ENCODE results near the gene RASD1. TPM values are rescaled to one million over a fixed set of nuclear protein-coding genes. Genes with fewer than 3 reads are reported as not detected.

The RASD1 gene
- total RNA-seq, 1 experiment from 2014 or later: not detected

DNA sequence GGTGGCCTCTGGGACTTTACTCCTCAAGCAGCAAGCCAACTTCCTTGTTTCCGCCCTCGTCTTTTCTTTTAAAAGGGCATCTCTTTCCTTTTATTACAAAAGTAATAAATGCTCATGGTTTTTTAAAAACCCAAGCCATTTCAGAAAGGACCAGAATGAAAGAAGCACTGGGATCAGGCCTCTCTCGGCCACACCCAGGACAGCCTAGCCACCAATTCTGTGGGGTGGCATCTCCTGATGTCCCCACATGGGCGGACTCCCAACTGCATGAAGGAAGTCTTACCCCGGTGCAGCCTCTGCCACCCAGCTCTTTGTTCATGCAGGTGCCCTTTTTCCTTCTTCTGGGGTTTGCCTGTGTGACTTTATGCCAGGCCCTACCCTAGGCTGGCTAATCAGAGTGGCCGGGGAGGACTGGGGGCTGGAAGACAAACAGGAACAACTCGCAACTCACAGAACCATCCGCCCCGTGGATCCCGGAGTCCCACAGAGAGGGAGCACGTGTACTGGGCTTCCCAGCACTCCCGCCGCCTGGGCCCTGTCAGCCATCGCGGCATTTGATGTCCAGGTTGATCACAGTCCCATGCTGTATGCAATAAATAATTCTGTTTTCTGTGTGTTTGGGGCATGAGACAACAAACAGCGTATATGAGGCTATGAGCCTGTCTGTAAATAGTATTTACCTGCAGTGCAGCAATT is 2.6 kb upstream of the RASD1 start:
- no peaks in the 10 kb centered on the region for H3K4me1 ChIP-seq
- no peaks in the 10 kb centered on the region for H3K27me3 ChIP-seq
- H3K27ac ChIP-seq: no peak overlapping the region
- peaks cover 9% of the 10 kb centered on the region for H3K36me3 ChIP-seq
- peaks cover 3% of the 10 kb centered on the region; the same call in 1 of the 2 replicates for H3K9me3 ChIP-seq (replicated peaks)
- no peak overlapping the region for H3K4me3 ChIP-seq
- no peak for DNase-seq

DNA sequence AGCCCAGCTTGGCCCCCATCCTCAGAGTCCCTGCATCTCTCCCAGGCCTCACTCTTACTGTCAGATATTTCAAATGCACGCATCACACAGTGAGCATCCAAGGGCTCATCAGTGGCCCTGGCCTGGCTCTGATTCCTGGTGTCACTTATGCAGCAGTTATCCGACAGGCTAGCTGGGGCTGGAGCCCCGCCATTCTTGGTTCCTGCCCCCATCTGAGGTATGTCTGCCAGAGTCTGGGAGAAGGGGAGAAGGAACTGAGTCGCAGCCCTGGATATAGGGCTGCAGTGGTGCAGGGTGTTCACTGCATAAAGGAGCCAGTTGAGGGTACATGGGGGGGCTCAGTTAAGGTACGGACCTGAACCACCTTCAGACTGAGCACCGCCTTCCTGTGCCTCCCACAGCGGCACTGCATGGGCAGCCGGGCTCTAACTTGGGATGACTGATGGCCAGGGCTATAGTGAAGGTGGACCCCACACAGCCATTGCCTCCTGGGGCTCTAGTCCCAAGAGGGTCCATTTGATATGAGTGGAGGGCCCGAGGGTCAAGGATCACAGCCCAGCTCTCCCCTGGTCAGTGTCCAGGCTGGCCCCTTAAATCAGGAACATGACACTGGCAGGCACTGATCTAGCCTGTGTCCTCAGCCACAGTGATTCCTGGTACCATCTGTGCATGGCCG is 1.8 kb upstream of the RASD1 start:
- Histone ChIP-seq H3K9me3 (replicated peaks) (peaks cover 3% of the 10 kb centered on the region; the same call in 1 of the 2 replicates), H3K27me3 (no peaks in the 10 kb centered on the region), H3K36me3 (peaks cover 16% of the 10 kb centered on the region), H3K27ac (no peak overlapping the region), H3K4me3 (no peak overlapping the region), H3K4me1 (no peaks in the 10 kb centered on the region)
- no peak for DNase-seq

DNA sequence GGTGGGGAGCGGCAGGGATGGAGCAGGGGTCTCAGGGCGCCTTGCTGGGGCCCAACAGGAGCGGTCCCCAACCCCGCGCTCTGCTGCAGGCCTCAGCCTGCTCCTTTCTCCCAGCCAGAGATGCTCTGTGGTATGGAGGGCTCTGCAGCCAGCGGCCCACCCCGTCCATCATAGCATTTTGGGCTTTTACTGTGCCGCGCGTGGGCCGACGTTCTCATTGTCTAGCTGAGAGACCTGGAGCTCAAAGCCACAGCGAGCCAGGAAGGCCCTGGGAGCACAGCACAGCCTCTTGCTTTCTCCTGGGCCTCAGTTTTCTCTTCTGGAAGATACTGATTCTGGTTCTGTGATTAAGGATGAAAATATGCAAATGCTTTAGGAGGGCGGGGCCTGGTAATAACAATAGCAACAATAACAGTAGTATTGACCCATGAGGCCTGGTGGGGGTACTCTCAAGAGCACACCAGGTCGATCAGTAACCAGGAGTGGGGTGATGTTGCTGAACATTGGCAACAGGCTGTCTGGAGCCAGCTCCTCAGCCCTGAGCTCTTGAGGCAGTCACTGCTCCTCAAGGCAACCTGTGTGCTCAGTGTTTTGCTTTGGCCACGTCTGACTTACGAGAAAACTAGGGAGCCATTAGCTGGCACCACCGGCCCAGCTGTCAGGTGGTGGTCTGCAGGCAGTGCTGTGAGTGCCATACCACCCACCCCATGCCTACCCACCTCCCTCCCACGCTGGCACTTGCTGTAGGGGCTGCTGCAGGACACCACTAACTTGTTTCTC is 1.1 kb upstream of the RASD1 start:
- Histone ChIP-seq H3K27ac (no peak overlapping the region), H3K4me3 (no peak overlapping the region), H3K27me3 (no peaks in the 10 kb centered on the region), H3K9me3 (replicated peaks) (peaks cover 3% of the 10 kb centered on the region; the same call in 1 of the 2 replicates), H3K36me3 (peaks cover 23% of the 10 kb centered on the region), H3K4me1 (no peaks in the 10 kb centered on the region)
- DNase-seq: no peak

DNA sequence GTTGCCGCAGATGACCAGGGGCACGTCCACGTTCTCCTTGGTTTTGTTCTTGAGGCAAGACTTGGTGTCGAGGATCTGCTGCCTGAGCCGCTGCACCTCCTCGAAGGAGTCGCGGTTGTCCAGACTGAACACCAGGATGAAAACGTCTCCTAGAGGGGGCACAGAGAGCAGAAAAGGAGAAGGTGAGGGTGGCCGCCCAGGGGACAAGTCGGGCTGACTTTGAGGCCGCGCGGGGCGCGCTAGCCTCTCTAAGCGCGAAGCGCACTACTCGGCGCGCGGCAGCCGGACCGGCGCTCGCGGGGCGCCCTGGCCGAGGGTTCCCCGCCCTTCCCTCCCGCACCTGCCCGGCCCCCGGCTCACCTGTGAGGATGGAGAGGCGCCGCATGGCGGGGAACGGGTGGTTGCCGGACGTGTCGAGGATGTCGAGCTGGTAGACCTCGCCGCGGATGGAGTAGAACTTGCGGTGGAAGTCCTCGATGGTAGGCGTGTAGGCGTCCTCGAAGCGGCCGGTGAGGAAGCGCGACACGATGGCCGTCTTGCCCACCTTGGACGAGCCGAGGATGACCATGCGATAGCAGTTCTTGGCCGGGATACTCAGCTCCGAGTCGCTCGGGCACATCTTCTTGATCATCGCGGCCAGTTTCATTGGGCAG is 533 bp downstream of the RASD1 start:
- no peak overlapping the region for H3K4me3 ChIP-seq
- peak in 1 of 2 experiments; percentile 17 for DNase-seq
- H3K27ac ChIP-seq: no peak overlapping the region
- H3K4me1 ChIP-seq: no peaks in the 10 kb centered on the region
- no peaks in the 10 kb centered on the region for H3K27me3 ChIP-seq
- H3K9me3 ChIP-seq (replicated peaks): peaks cover 3% of the 10 kb centered on the region; the same call in 1 of the 2 replicates
- peaks cover 39% of the 10 kb centered on the region for H3K36me3 ChIP-seq

DNA sequence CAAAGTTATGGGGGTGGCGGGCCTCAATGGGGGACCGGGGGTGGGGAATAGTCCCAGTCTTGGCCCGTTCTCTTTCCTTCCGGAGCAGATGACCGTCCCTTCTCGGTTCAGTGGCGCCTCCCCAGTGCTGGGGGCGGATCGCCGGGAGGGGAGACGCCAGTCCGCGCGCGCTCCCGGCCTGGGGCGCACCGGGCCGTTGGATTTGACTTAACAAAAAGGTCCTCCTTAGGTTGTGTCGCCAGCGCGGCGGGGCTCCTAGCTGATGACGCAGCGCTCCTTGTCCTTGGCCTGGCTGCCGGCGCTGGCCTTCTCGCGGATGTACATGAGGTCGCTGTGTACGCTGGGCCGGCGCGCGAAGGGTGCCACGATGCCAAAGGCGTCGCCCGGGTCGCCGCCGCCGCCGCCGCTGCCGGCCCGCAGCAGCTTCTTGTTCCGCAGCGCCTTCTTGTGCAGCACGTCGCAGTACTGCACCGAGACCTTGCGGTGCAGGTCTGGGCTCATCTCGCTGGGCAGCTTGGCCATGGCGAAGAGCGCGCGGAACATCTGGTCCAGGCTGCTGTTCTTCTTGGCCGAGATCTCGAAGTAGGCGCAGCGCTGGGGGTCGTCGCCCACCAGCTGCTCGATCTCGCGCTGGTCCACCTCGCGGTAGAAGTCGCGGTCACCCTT is 1.2 kb downstream of the RASD1 start:
- no peak for DNase-seq
- Histone ChIP-seq H3K4me3 (no peak overlapping the region), H3K27ac (no peak overlapping the region), H3K9me3 (replicated peaks) (peaks cover 3% of the 10 kb centered on the region; the same call in 1 of the 2 replicates), H3K27me3 (no peaks in the 10 kb centered on the region), H3K36me3 (peaks cover 45% of the 10 kb centered on the region), H3K4me1 (no peaks in the 10 kb centered on the region)

DNA sequence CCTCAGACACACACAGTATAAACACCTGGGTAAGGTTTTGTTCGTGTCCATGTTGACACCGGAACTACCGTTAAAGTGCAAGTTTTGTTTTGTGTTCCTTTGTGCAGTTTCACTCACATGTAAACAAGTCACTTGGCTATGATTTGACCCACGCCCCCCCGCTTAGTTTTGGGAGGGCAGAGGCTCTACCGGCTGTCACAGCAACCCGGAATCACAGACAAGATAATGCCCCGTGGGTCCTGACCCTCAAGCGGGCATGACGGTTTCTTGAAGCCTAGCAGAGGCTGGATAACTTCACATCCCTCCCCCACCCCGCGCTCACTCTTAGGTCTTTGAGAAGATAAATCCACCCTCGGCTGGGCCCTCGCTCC is 1.7 kb downstream of the RASD1 start:
- Histone ChIP-seq H3K4me1 (no peaks in the 10 kb centered on the region), H3K36me3 (peaks cover 51% of the 10 kb centered on the region), H3K27me3 (no peaks in the 10 kb centered on the region), H3K4me3 (no peak overlapping the region), H3K9me3 (replicated peaks) (peaks cover 3% of the 10 kb centered on the region; the same call in 1 of the 2 replicates), H3K27ac (no peak overlapping the region)
- DNase-seq: no peak

DNA sequence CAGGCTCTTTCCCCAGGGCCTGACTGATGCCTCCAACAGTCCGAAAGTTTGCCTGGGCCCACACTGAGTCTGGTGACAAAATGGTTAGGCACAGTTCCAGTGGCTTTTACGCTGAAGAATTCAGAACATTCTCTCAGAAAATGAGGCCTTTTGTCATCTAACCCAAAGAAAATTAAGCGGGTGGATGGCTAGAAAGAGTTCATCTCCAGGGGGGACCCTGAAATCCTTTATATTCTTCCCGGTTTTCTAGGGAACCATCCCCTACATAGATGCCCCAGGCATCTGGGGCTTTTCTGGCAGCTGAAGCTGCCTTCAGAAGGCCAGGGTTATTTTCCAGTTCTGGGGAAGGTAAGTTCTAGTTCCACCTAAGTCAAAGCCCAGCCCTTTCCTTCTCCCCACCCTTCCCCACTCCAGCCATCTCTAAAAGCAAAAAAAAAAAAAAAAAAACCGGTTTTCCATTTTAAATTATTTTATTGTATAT is 2.2 kb downstream of the RASD1 start:
- Histone ChIP-seq H3K36me3 (peaks cover 55% of the 10 kb centered on the region), H3K9me3 (replicated peaks) (peaks cover 3% of the 10 kb centered on the region; the same call in 1 of the 2 replicates), H3K27me3 (no peaks in the 10 kb centered on the region), H3K4me1 (no peaks in the 10 kb centered on the region), H3K27ac (no peak overlapping the region), H3K4me3 (no peak overlapping the region)
- DNase-seq: no peak

DNA sequence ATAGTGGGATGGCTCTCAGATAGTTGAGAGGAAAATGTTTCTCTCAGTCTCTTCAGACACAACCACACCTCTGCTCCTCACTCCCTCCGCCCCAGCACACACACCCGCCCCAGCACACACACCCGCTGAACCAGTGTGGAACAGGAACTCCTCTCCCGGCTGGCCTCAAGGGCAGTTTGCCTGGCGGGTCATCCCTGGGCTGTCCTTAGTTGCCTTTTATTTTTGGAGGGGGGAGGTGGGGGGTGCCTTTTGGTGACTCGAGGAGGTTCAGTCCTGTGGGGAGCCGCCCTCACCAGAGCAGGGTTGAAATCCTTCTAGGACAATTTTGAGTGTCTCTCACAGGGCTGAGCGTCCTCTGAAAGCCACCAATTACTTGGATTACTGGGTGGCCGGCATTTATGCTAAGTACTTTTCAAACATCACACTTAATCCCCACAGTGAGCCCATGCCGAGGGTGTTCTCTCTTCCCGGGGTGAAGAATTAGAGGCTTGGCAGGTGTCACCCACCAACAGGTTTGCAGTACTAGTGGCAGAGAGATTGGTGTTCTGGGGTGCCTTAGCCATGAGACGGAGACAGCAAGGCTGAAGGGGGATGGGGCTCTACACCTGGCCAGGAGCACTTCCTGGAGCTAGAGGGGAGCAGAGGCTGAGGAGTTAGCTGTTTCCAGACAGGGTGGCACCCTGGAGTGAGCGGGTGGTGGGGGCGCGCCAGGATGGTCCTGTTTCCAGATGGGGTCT is 2.8 kb downstream of the RASD1 start:
- Histone ChIP-seq H3K36me3 (peaks cover 60% of the 10 kb centered on the region), H3K9me3 (replicated peaks) (peaks cover 3% of the 10 kb centered on the region; the same call in 1 of the 2 replicates), H3K4me3 (no peak overlapping the region), H3K27me3 (no peaks in the 10 kb centered on the region), H3K27ac (no peak overlapping the region), H3K4me1 (no peaks in the 10 kb centered on the region)
- no peak for DNase-seq

DNA sequence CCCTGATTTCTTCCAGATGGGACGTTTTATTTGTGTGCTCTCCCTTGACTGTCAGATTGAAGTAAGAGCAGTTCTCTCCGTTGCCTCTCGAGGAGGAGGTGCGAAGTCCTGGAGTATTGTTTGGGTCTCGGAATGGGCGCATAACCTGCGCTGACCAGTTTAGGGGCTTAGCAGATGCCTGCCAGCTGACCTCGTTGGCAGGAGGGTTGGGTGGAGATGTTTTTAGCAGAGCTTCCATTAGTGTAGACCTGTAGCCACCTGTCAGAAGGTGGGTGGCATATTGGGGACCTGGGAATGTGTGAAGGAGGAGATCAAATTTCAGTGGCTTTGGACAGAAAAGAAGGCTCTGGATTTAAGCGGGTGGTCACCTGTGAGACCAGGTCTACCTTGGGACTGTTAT is 3.6 kb downstream of the RASD1 start:
- Histone ChIP-seq H3K4me1 (no peaks in the 10 kb centered on the region), H3K27ac (no peak overlapping the region), H3K36me3 (peaks cover 69% of the 10 kb centered on the region), H3K4me3 (no peak overlapping the region), H3K9me3 (replicated peaks) (peaks cover 3% of the 10 kb centered on the region; the same call in 1 of the 2 replicates), H3K27me3 (no peaks in the 10 kb centered on the region)
- no peak for DNase-seq

DNA sequence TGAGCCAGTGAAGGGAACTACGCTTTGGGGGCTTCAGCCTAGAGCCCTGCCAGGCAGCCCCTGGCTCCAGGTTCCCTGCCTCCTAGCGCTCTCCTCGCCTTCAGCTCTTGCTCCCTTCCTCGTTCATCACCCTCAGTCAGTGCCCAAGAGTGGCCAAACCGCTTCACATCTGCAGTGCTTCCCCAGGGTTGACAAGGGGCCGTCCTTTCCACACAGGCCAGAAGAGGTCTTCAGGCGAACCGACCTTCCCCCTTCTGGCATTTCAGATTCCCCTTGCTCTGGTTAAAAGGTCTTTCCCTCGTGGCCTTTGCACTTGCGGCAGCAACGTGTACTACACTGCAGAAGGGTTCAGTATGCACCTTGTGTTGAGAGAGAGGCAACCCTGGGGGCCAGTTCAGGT is 4.1 kb downstream of the RASD1 start:
- H3K4me1 ChIP-seq: no peaks in the 10 kb centered on the region
- H3K27me3 ChIP-seq: no peaks in the 10 kb centered on the region
- no peak overlapping the region for H3K27ac ChIP-seq
- peaks cover 3% of the 10 kb centered on the region; the same call in 1 of the 2 replicates for H3K9me3 ChIP-seq (replicated peaks)
- H3K36me3 ChIP-seq: peaks cover 73% of the 10 kb centered on the region
- no peak overlapping the region for H3K4me3 ChIP-seq
- no peak for DNase-seq

DNA sequence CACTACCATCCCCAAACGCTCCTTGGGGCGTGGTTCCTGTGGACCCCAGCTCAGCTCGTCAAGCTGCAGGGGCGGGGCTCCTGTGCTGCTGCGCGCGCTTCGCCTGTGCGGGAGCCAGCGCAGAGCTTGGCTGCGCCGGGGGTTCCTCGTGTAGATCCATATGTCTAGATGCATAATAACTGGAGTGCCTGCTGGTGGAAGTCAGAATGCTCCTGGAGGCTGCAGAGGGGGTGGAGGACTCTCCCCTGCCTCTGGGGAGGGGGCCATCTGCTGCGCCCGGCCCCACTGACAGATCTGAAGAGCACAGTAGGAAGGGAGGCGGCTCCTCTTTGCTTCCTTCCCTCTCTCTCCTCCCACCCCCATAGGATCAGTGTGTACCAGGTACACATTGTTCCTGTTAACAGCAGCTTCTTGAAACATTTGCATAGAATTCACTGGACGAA is 4.6 kb downstream of the RASD1 start:
- Histone ChIP-seq H3K4me3 (no peak overlapping the region), H3K27ac (no peak overlapping the region), H3K27me3 (no peaks in the 10 kb centered on the region), H3K4me1 (no peaks in the 10 kb centered on the region), H3K9me3 (replicated peaks) (peaks cover 3% of the 10 kb centered on the region; the same call in 1 of the 2 replicates), H3K36me3 (peaks cover 76% of the 10 kb centered on the region)
- no peak for DNase-seq

DNA sequence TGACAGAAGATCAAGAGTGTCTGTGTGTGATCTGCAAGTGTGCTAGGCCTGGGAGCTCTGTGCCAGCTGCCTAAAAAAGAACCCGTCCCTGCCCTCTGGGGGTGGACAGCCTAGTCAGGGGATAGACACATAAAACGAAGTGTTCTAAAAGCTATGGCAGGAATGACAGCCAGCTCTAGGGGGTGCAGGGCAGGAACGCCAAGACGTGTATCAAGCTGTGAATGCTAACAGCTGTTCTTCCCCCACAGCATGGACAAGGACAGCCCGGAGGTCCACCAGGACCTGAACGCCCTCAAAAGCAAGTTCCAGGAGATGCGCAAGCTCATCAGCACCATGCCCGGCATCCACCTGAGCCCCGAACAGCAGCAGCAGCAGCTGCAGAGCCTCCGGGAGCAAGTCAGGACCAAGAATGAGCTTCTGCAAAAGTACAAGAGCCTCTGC is 5.1 kb downstream of the RASD1 start:
- Histone ChIP-seq H3K4me3 (no peak overlapping the region), H3K36me3 (peaks cover 79% of the 10 kb centered on the region), H3K4me1 (no peaks in the 10 kb centered on the region), H3K27me3 (no peaks in the 10 kb centered on the region), H3K9me3 (replicated peaks) (peaks cover 3% of the 10 kb centered on the region; the same call in 1 of the 2 replicates), H3K27ac (no peak overlapping the region)
- peak in 1 of 2 experiments; percentile 7 for DNase-seq

DNA sequence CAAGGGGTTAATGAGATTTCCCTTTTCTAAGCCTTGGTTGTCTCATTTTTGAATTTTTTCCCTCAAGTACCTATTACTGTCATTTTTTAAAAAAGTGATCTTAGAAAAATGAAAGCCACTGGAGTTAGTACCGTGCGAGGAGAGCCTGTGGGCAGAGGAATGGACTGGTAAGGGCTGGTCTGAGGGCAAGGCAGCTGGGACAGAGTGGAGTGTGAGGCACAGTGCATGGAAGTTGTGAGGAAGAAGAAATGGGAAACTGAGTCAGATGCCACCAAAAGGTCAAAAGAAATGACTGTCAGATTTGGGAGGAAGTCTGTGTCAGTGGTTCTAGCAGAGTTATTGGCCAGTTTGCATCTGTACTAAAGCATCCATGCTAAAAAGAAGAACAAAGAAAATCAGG is 8.2 kb downstream of the RASD1 start:
- Histone ChIP-seq H3K9me3 (replicated peaks) (no peaks in the 10 kb centered on the region), H3K27ac (no peak overlapping the region), H3K27me3 (no peaks in the 10 kb centered on the region), H3K36me3 (peaks cover 92% of the 10 kb centered on the region), H3K4me3 (no peak overlapping the region), H3K4me1 (no peaks in the 10 kb centered on the region)
- no peak for DNase-seq

Data from SJCRH30 (cell line).